Testis (tissue), 3 donors: ENCODE data around the gene HOMER2. TPM values are rescaled to one million over a fixed set of nuclear protein-coding genes. Genes with fewer than 3 reads are reported as not detected.

Experiments used
- DNase-seq: peaks from one replicate; pipeline ENCODE4 v3.0.0-alpha.2; 2019
- H3K27ac ChIP-seq, 2 donors: fragments of 200-600 bp; sonication (generic); one replicate each; pipeline ENCODE4 v1.5.1; 2019
- H3K27me3 ChIP-seq: fragments of 200-600 bp; sonication (generic); one replicate; pipeline ENCODE4 v1.5.1; 2019
- H3K36me3 ChIP-seq: fragments of 200-600 bp; sonication (generic); one replicate; pipeline ENCODE4 v1.5.1; 2017; ENCODE audit warnings: low read depth; ENCODE audit errors: missing control alignments
- H3K4me1 ChIP-seq: fragments of 200-600 bp; sonication (generic); one replicate; pipeline ENCODE4 v1.5.1; 2019
- H3K4me3 ChIP-seq, 2 donors: fragments of 200-600 bp; sonication (generic); one replicate each; pipeline ENCODE4 v1.5.1; 2017 to 2019
- H3K9me3 ChIP-seq: fragments of 200-600 bp; sonication (generic); one replicate; pipeline ENCODE4 v1.5.1; 2017
- CTCF ChIP-seq, 3 experiments: fragments of 450-650 bp in 2 of 3; fragments of 200-600 bp in 1 of 3; sonication (generic) in 1 of 3; IDR thresholded peaks; one replicate each; pipeline ENCODE4 v1.5.1; 2016 to 2019; ENCODE audit warnings: antibody characterized with exemption in 3 of 3, mild to moderate bottlenecking in 2 of 3, moderate library complexity in 1 of 3
- POLR2A ChIP-seq: fragments of 450-650 bp; IDR thresholded peaks from one replicate; pipeline ENCODE4 v1.6.1; 2017; ENCODE audit warnings: antibody characterized with exemption, mild to moderate bottlenecking, moderate library complexity
- WGBS, 2 donors: methylation state at CpG; one replicate each; pipeline ENCODE4 v1.1.5; 2018; 5-methylcytosine and 5-hydroxymethylcytosine counted together
- intact Hi-C: fragments of 100-400 bp; cut with DNase I; formaldehyde crosslinking; loops from one replicate; pipeline ENCODE4 v1.15.1; 2023; ENCODE audit warnings: low total_unique reads
- polyA plus RNA-seq: library from polyadenylated mRNA; stranded (reverse); fragments of 350-450 nt; fragmentation: Illumina TruSeq; extraction: RNeasy Lipid Tissue Mini Kit (QIAGEN cat#74804); gene quantifications from one replicate; pipeline ENCODE4 v1.2.3, GENCODE V29; 2014; ENCODE audit warnings: low read depth, low replicate concordance; ENCODE audit not compliant: insufficient read depth
- total RNA-seq, 2 donors: library from RNA; depleted of rRNA; stranded (reverse); fragments of >200 nt; gene quantifications; one replicate each; pipeline ENCODE4 v1.2.3, GENCODE V29; 2016

The HOMER2 gene
- total and polyA plus RNA-seq, 3 donors from 2014 or later: 18.7 to 40.5 (median 38.5) TPM

- intact Hi-C loops: no loop called here
- Histone ChIP-seq H3K36me3 (no peaks in the 10 kb centered on the region), H3K9me3 (no peaks in the 10 kb centered on the region), H3K27ac (no peak overlapping the region), H3K27me3 (no peaks in the 10 kb centered on the region), H3K4me3 (no peak overlapping the region), H3K4me1 (peaks cover 26% of the 10 kb centered on the region)
- TF ChIP-seq POLR2A: no peak
- no peak for TF ChIP-seq CTCF (IDR thresholded peaks at IDR 0.05)
- no peak for DNase-seq
Measured at GRCh38 chr15:82921939-82922338, 30.6 kb downstream of the HOMER2 start.

- no peak overlapping the region for H3K4me3 ChIP-seq
- H3K27ac ChIP-seq: no peak overlapping the region
- no peaks in the 10 kb centered on the region for H3K9me3 ChIP-seq
- TF ChIP-seq POLR2A (no peak), CTCF (IDR thresholded peaks at IDR 0.05) (no peak)
- 73% methylated on average over 8 of the region's 8 CpGs for WGBS, 2 donors
- peaks cover 26% of the 10 kb centered on the region for H3K4me1 ChIP-seq
- intact Hi-C loops: no loop called here
- no peaks in the 10 kb centered on the region for H3K36me3 ChIP-seq
- no peak for DNase-seq
- no peaks in the 10 kb centered on the region for H3K27me3 ChIP-seq
Measured at GRCh38 chr15:82921242-82921641, 31.3 kb downstream of the HOMER2 start.

- Histone ChIP-seq H3K4me3 (no peak overlapping the region), H3K27me3 (no peaks in the 10 kb centered on the region), H3K4me1 (peaks cover 26% of the 10 kb centered on the region), H3K27ac (peak overlapping the region; percentile 50 to 76), H3K9me3 (no peaks in the 10 kb centered on the region), H3K36me3 (no peaks in the 10 kb centered on the region)
- no peak for TF ChIP-seq POLR2A
- no peak for TF ChIP-seq CTCF (IDR thresholded peaks at IDR 0.05)
- intact Hi-C loops: no loop called here
- peak; percentile 63 for DNase-seq
- 24 to 30% methylated on average over 6 of the region's 6 CpGs for WGBS, 2 donors
Measured at GRCh38 chr15:82919231-82919886, 33.2 kb downstream of the HOMER2 start.

- H3K4me3 ChIP-seq: no peak overlapping the region
- H3K27me3 ChIP-seq: no peaks in the 10 kb centered on the region
- H3K36me3 ChIP-seq: no peaks in the 10 kb centered on the region
- TF ChIP-seq CTCF (IDR thresholded peaks at IDR 0.05) (no peak), POLR2A (no peak)
- H3K4me1 ChIP-seq: peaks cover 26% of the 10 kb centered on the region
- 81 to 83% methylated on average over 6 of the region's 6 CpGs for WGBS, 2 donors
- no peak for DNase-seq
- H3K27ac ChIP-seq: peak overlapping the region; percentile 50 to 76
- no peaks in the 10 kb centered on the region for H3K9me3 ChIP-seq
- intact Hi-C loops: no loop called here
Measured at GRCh38 chr15:82918607-82919230, 33.8 kb downstream of the HOMER2 start.

GRCh38 chr15:82918162-82918561 lies 34.4 kb downstream of the HOMER2 start:
- WGBS, 2 donors: 79 to 93% methylated on average over 4 to 6 of the region's 6 CpGs
- intact Hi-C loops: no loop called here
- no peak overlapping the region for H3K4me3 ChIP-seq
- peaks cover 26% of the 10 kb centered on the region for H3K4me1 ChIP-seq
- no peaks in the 10 kb centered on the region for H3K9me3 ChIP-seq
- peak overlapping the region in 1 of 2 donors; percentile 76 for H3K27ac ChIP-seq
- DNase-seq: no peak
- TF ChIP-seq CTCF (IDR thresholded peaks at IDR 0.05) (no peak), POLR2A (no peak)
- no peaks in the 10 kb centered on the region for H3K27me3 ChIP-seq
- H3K36me3 ChIP-seq: no peaks in the 10 kb centered on the region
